SK-N-SH (cell line): ENCODE data around the gene PDILT. TPM values are rescaled to one million over a fixed set of nuclear protein-coding genes. Genes with fewer than 3 reads are reported as not detected.

ENCODE experiments used
- CTCF ChIA-PET: fragments of 300-600, 350-600 bp; formaldehyde crosslinking; extraction: SDS; loops from one replicate; lab custom pipeline; 2021; lab: Yijun Ruan, JAX
- POLR2A ChIA-PET: fragments of 350-600 bp; sonication (Branson Sonifier 250); formaldehyde crosslinking; extraction: SDS; loops from one replicate; lab custom pipeline; 2020; ENCODE audit warnings: antibody characterized with exemption, inconsistent platforms; lab: Yijun Ruan, JAX
- DNase-seq: peaks from one replicate; pipeline ENCODE4 v3.0.0; 2012
- H2AFZ ChIP-seq: fragments of 200-600 bp; sonication (generic); 2 replicates; pipeline ENCODE4 v1.8.1; 2016; ENCODE audit warnings: antibody characterized with exemption, mild to moderate bottlenecking, low read depth
- H3F3A ChIP-seq: fragments of 200-600 bp; sonication (generic); replicated peaks from 2 replicates; pipeline ENCODE3; 2016; ENCODE audit warnings: antibody characterized with exemption, mild to moderate bottlenecking; ENCODE audit not compliant: insufficient read depth
- H3K27ac ChIP-seq, 2 experiments: fragments of 200-500 bp in 1 of 2; fragments of 200-600 bp in 1 of 2; sonication (Bioruptor generic) in 1 of 2; sonication (generic), shearing (Covaris generic) in 1 of 2; 2 replicates each; pipeline versions ENCODE4 v1.5.1 to v1.6.1; 2014 to 2016; ENCODE audit warnings: low read depth in 2 of 2, inconsistent platforms in 1 of 2, low read length in 1 of 2, mild to moderate bottlenecking in 1 of 2, mixed read lengths in 1 of 2
- H3K27me3 ChIP-seq: fragments of 200-600 bp; sonication (generic), shearing (Covaris generic); 2 replicates; pipeline ENCODE4 v1.6.1; 2016; ENCODE audit warnings: mixed run types; ENCODE audit not compliant: insufficient read depth
- H3K36me3 ChIP-seq, 2 experiments: fragments of 200-500 bp in 1 of 2; fragments of 200-600 bp in 1 of 2; sonication (Bioruptor generic) in 1 of 2; sonication (generic) in 1 of 2; replicated peaks in 1 of 2; 2 replicates each; pipeline versions ENCODE3 to v1.5.1; 2014 to 2016; ENCODE audit warnings: low read length in 1 of 2, mild to moderate bottlenecking in 1 of 2; ENCODE audit not compliant: insufficient read depth in 2 of 2, control insufficient read depth in 1 of 2
- H3K4me1 ChIP-seq, 2 experiments: fragments of 200-500 bp in 1 of 2; fragments of 200-600 bp in 1 of 2; sonication (Bioruptor generic) in 1 of 2; sonication (generic), shearing (Covaris generic) in 1 of 2; 2 replicates each; pipeline versions ENCODE4 v1.5.1 to v1.6.1; 2014 to 2016; ENCODE audit warnings: low read depth in 1 of 2, low read length in 1 of 2, mixed run types in 1 of 2; ENCODE audit not compliant: insufficient read depth in 2 of 2, control insufficient read depth in 1 of 2
- H3K4me2 ChIP-seq: fragments of 200-600 bp; sonication (generic), shearing (Covaris generic); 2 replicates; pipeline ENCODE4 v1.6.1; 2017; ENCODE audit warnings: mixed run types
- H3K4me3 ChIP-seq, 2 experiments: fragments of 200-500 bp in 1 of 2; fragments of 200-600 bp in 1 of 2; sonication (Bioruptor generic) in 1 of 2; sonication (generic), shearing (Covaris generic) in 1 of 2; 2 replicates each; pipeline versions ENCODE4 v1.5.1 to v1.8.1; 2014 to 2016; ENCODE audit warnings: low read depth in 2 of 2, inconsistent platforms in 1 of 2, low read length in 1 of 2, mild to moderate bottlenecking in 1 of 2, mixed read lengths in 1 of 2, moderate library complexity in 1 of 2
- H3K79me2 ChIP-seq: fragments of 200-600 bp; sonication (generic); 2 replicates; pipeline ENCODE4 v1.8.1; 2017; ENCODE audit warnings: mild to moderate bottlenecking; ENCODE audit not compliant: insufficient read depth
- H3K9ac ChIP-seq: fragments of 200-600 bp; sonication (generic); 2 replicates; pipeline ENCODE4 v1.6.1; 2017; ENCODE audit warnings: mixed run types
- H3K9me2 ChIP-seq: fragments of 200-600 bp; sonication (generic); 2 replicates; pipeline ENCODE4 v1.6.1; 2017; ENCODE audit warnings: mixed run types
- H3K9me3 ChIP-seq: fragments of 200-600 bp; sonication (generic); 2 replicates; pipeline ENCODE4 v1.6.1; 2017; ENCODE audit warnings: mixed run types, mild to moderate bottlenecking, moderate library complexity
- H4K20me1 ChIP-seq: fragments of 200-600 bp; sonication (generic); 2 replicates; pipeline ENCODE4 v1.6.1; 2017; ENCODE audit warnings: mild to moderate bottlenecking, mixed run types; ENCODE audit not compliant: insufficient read depth
- FOSL2 ChIP-seq: IDR thresholded peaks from 2 replicates; pipeline ENCODE4 v1.4.0; 2012; ENCODE audit warnings: low read depth, mild to moderate bottlenecking, moderate library complexity, borderline replicate concordance
- GATA2 ChIP-seq: sonication (generic); formaldehyde crosslinking; IDR thresholded peaks from 2 replicates; pipeline ENCODE4 v1.5.0; 2020; ENCODE audit warnings: mild to moderate bottlenecking, missing genetic modification reagents
- MAX ChIP-seq: IDR thresholded peaks from 2 replicates; pipeline ENCODE4 v1.4.0; 2012; ENCODE audit warnings: low read depth
- NFIC ChIP-seq: IDR thresholded peaks from 2 replicates; pipeline ENCODE4 v1.4.0; 2012; ENCODE audit warnings: borderline replicate concordance
- RCOR1 ChIP-seq: fragments of 150-350 bp; IDR thresholded peaks from 2 replicates; pipeline ENCODE4 v1.6.1; 2017; ENCODE audit warnings: antibody characterized with exemption, low read length
- RFX5 ChIP-seq: IDR thresholded peaks from 2 replicates; pipeline ENCODE4 v1.6.1; 2012; ENCODE audit warnings: mild to moderate bottlenecking, improper control_type of control experiment, low read length
- TEAD4 ChIP-seq: IDR thresholded peaks from 2 replicates; pipeline ENCODE4 v1.4.0; 2012; ENCODE audit warnings: mild to moderate bottlenecking, borderline replicate concordance; ENCODE audit not compliant: insufficient read depth
- YY1 ChIP-seq: IDR thresholded peaks from 2 replicates; pipeline ENCODE4 v1.4.0; 2012; ENCODE audit warnings: low read depth, mild to moderate bottlenecking
- WGBS: methylation state at CpG from one replicate; pipeline ENCODE4 v1.1.6; 2017; ENCODE audit warnings: low lambda C conversion rate; 5-methylcytosine and 5-hydroxymethylcytosine counted together
- polyA plus RNA-seq, 3 experiments: library from polyadenylated mRNA; depleted of rRNA; stranded (reverse); fragments of >200 nt; gene quantifications; 2 replicates each; pipeline ENCODE4 v1.2.3, GENCODE V29; 2012

The PDILT gene
- polyA plus RNA-seq, 1 of the 3 experiments (the other 2 are of a cell fraction): not detected

- WGBS: 0% methylated on average over 2 of the region's 2 CpGs
- no peak overlapping the region for H3K4me2 ChIP-seq
- no peak overlapping the region for H2AFZ ChIP-seq
- no peaks in the 10 kb centered on the region for H3K9me3 ChIP-seq
- H3K79me2 ChIP-seq: no peaks in the 10 kb centered on the region
- no peak overlapping the region for H3K9ac ChIP-seq
- no peak overlapping the region for H3K4me3 ChIP-seq
- TF ChIP-seq MAX (no peak), GATA2 (CRISPR knock-in tag) (no peak), NFIC (no peak), RCOR1 (no peak), TEAD4 (no peak)
- no peaks in the 10 kb centered on the region for H3K36me3 ChIP-seq
- no peaks in the 10 kb centered on the region for H3F3A ChIP-seq
- H3K9me2 ChIP-seq: no peaks in the 10 kb centered on the region
- DNase-seq: no peak
- H3K4me1 ChIP-seq: no peaks in the 10 kb centered on the region
- ChIA-PET POLR2A (no interaction called here), CTCF (interaction anchor here (0.9 to 1.9 kb wide), 4 partner anchors 47 to 438 kb away, joined by 3 to 6 read pairs (median 4); no protein-coding TSS in a partner anchor)
- no peaks in the 10 kb centered on the region; the same call in 1 of the 2 replicates for H3K27me3 ChIP-seq
- no peak overlapping the region for H3K27ac ChIP-seq
- no peaks in the 10 kb centered on the region for H4K20me1 ChIP-seq
Measured at GRCh38 chr16:20336955-20337354, 67.6 kb downstream of the PDILT start.

GRCh38 chr16:20334396-20334795, 70.1 kb downstream of the PDILT start:
- DNase-seq: no peak
- H3K9me3 ChIP-seq: no peaks in the 10 kb centered on the region
- no peak overlapping the region for H3K27ac ChIP-seq
- CTCF ChIA-PET: interaction anchor here (1.5 kb wide), 1 partner anchor 34 kb away, joined by 7 read pairs; no protein-coding TSS in a partner anchor
- no peaks in the 10 kb centered on the region for H4K20me1 ChIP-seq
- no peak overlapping the region for H2AFZ ChIP-seq
- H3K4me2 ChIP-seq: no peak overlapping the region
- H3K9me2 ChIP-seq: no peaks in the 10 kb centered on the region
- H3K79me2 ChIP-seq: no peaks in the 10 kb centered on the region
- TF ChIP-seq RCOR1: no peak
- no peak for TF ChIP-seq GATA2 (CRISPR knock-in tag)
- TF ChIP-seq YY1: no peak
- H3K4me3 ChIP-seq: no peak overlapping the region
- H3F3A ChIP-seq: no peaks in the 10 kb centered on the region
- no peaks in the 10 kb centered on the region for H3K36me3 ChIP-seq
- H3K27me3 ChIP-seq: no peaks in the 10 kb centered on the region
- no peaks in the 10 kb centered on the region for H3K4me1 ChIP-seq
- POLR2A ChIA-PET: no interaction called here
- 9% methylated on average over 1 of the region's 1 CpG for WGBS
- H3K9ac ChIP-seq: no peak overlapping the region

- Histone ChIP-seq H3K9ac (no peak overlapping the region), H3K27ac (no peak overlapping the region), H3K9me2 (no peaks in the 10 kb centered on the region), H3K4me2 (no peak overlapping the region), H4K20me1 (no peaks in the 10 kb centered on the region), H2AFZ (no peak overlapping the region), H3K27me3 (no peaks in the 10 kb centered on the region), H3K9me3 (no peaks in the 10 kb centered on the region), H3K4me3 (no peak overlapping the region), H3K4me1 (no peaks in the 10 kb centered on the region), H3K36me3 (no peaks in the 10 kb centered on the region), H3K79me2 (no peaks in the 10 kb centered on the region), H3F3A (no peaks in the 10 kb centered on the region)
- 26% methylated on average over 5 of the region's 5 CpGs for WGBS
- CTCF ChIA-PET: interaction anchor here (0.9 to 1.5 kb wide), 3 partner anchors 27 to 426 kb away, joined by 3 to 7 read pairs (median 4); no protein-coding TSS in a partner anchor
- POLR2A ChIA-PET: no interaction called here
- no peak for DNase-seq
- TF ChIP-seq FOSL2 (no peak), RFX5 (no peak)
Measured at GRCh38 chr16:20333120-20333519, 71.4 kb downstream of the PDILT start.
